SH-SY5Y (cell line): ENCODE data around the gene BABAM2.

Experiments used
- GATA2 ChIP-seq: IDR thresholded peaks from 2 replicates; pipeline ENCODE4 v1.6.1; 2011; ENCODE audit warnings: mild to moderate bottlenecking, low read depth, low read length
- GATA3 ChIP-seq: IDR thresholded peaks from 2 replicates; pipeline ENCODE4 v1.6.1; 2011; ENCODE audit warnings: low read depth, mild to moderate bottlenecking, low read length, moderate library complexity

- TF ChIP-seq GATA2 (no peak), GATA3 (no peak)
Measured at GRCh38 chr2:28360058-28360717, 469.7 kb downstream of the BABAM2 start.
